Fibroblast of pulmonary artery (primary cell): ENCODE results near the gene RSRP1.
"Not testable (repeated sequence)": the region's sequence is repeated elsewhere in the genome, so short reads cannot be mapped to it uniquely, and the experiment has no call there.

ENCODE experiments used
- DNase-seq: peaks from one replicate; pipeline ENCODE4 v3.0.0-alpha.2; 2010; ENCODE audit warnings: low read depth
- H3K4me3 ChIP-seq: replicated peaks from 2 replicates; pipeline ENCODE4 v1.5.1; 2011; ENCODE audit warnings: low read depth, mild to moderate bottlenecking, control low read depth, low read length, moderate library complexity
- TF ChIP-seq, protein P1 (sequence below): IDR thresholded peaks from 2 replicates; pipeline ENCODE4 v1.5.1; 2011; ENCODE audit warnings: mild to moderate bottlenecking, control low read depth, low read length, inconsistent platforms; ENCODE audit errors: missing control alignments

The RSRP1 gene

DNA sequence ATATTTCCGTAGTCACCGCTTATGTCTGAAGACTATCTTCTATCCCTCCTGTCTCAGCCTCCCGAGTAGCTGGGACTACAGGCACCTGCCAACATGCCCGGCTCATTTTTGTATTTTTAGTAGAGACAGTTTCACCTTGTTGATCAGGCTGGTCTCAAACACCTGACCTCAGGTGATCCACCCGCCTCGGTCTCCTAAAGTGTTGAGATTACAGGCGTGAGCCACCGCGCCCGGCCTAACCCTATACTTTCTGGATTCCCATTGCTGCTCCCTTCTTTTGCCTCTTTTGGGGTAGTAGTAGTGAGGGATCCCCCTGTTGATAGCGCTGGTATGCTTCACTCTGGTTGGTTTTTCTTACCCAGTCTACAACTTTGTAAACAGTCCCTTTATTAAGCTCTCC lies 9.2 kb downstream of the RSRP1 start:
- TF ChIP-seq, protein P1, sequence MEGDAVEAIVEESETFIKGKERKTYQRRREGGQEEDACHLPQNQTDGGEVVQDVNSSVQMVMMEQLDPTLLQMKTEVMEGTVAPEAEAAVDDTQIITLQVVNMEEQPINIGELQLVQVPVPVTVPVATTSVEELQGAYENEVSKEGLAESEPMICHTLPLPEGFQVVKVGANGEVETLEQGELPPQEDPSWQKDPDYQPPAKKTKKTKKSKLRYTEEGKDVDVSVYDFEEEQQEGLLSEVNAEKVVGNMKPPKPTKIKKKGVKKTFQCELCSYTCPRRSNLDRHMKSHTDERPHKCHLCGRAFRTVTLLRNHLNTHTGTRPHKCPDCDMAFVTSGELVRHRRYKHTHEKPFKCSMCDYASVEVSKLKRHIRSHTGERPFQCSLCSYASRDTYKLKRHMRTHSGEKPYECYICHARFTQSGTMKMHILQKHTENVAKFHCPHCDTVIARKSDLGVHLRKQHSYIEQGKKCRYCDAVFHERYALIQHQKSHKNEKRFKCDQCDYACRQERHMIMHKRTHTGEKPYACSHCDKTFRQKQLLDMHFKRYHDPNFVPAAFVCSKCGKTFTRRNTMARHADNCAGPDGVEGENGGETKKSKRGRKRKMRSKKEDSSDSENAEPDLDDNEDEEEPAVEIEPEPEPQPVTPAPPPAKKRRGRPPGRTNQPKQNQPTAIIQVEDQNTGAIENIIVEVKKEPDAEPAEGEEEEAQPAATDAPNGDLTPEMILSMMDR: no peak

DNA sequence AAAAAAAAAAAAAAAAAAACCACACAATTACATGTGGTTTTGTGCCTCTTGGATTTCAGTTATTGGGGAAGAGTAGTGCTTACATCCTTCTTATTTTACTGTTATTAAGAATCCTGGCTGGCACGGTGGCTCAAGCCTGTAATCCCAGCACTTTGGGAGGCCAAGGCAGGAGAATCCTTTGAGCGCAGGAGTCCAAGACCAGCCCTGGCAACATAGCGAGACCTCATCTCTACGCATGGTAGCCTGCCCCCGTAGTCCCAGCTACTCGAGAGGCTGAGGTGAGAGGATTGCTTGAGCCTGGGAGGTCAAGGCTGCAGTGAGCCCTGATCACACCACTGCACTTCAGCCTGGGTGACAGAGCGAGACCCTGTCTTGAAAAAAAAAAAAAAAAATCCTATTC lies 11.0 kb downstream of the RSRP1 start:
- not testable (repeated sequence) for DNase-seq, H3K4me3 ChIP-seq

More for the DNA sequence above, 9.2 kb downstream of the RSRP1 start:
- H3K4me3 ChIP-seq: no peak overlapping the region
- DNase-seq: no peak

DNA sequence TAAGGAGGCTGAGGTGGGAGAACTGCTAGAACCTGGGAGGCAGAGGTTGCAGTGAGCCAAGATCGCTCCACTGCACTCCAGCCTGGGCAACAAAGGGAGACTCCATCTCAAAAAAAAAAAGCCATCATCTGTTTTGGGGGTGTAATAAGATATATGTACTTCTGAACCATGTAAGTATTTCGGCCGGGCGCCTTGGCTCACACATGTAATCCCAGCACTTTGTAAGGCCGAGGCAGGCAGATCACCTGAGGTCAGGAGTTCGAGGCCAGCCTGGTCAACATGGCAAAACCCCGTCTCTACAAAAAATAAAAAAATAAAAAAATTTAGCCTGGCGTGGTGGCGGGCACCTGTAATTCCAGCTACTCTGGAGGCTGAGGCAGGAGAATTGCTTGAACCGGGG lies 11.8 kb downstream of the RSRP1 start:
- not testable (repeated sequence) for DNase-seq, H3K4me3 ChIP-seq

DNA sequence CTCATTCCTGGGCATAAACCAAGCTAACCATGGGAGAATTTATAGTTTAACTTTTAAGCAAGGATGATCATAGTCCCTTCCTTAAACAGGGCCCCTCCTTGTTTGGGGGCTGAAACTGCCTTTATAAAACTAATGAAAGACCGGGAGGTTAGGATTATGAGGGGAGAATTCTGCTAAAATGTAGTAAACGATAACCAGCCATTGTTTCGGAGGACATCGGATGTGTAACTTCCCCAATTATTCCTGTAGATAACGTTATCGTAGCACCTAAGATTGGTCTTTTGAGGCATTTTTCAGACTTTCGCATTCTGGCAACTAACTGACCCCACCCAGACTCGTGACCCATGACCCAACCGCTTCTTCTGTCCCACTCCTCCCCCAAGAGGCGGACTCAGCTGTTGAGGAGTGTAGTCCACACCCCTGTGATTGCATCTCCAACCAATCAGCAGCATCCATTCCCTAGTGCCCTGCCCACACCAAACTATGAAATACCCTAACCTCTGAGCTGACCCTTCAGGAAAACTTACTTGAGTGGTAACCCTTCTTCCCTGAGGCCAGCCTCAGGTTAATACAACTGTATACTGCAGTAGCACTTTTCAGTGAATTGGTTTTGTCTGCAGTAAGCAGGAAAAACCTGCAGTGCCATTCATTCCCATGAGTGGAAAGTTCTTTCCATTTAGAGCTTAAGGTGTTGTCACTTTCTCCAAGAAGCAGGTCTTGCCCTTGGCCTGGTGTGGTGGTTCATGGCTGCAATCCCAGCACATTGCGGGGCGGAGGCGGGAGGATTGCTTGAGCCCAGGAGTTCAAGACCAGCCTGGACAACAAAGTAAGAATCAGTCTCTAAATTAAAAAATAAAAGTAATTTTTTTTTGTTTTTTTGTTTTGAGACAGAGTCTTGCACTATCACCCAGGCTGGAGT lies 14.1 kb downstream of the RSRP1 start:
- H3K4me3 ChIP-seq: peak overlapping the region; percentile 94
- TF ChIP-seq, protein P1: no peak
- DNase-seq: peak; percentile 90

DNA sequence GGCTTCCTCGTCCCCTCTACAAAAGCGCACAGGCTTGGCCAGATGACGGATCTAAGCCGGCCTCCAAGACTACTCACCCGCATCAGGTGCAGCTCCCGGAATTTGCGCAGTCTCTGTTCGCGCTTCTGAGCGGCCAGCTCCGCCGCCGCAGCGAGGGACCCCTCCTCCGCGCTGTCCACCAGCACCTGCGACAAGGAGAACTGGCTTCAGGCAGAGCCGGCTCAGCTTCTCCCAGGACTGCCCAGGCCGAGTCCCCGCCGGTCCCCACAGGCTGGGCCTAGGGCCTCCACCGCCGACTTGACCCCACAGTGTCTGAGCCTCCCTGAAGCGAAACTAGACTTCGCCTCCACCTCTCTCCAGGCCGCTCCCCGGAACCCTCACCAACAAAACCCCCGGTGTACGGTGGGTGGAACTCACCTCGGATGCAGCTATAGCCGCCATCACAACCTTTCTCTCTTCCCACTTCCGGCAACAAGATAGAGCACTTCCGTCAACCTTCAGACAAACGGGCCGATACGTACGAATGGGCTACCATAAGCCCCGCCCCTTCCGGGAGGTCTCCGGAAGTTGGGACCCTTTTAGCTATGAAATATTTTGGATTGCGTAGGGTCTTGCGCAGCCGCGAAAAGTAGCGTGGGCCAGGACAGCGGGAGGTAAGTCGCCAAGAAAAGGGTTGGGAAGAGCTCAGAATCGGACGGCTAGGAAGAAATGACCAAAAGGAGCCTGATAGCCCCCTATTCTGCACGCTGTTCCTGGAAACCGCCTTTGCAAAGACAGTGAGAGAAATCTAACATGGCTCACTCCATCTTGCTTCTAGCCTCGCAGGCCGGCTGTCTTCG lies 15.0 kb downstream of the RSRP1 start, which contains the start of gene SYF2:
SYF2 (minus strand) TSS at position 476 of the 839 bp plus-strand sequence; CDS start at position 441, 35 bp downstream.
- TF ChIP-seq, protein P1: no peak
- peak; percentile 95 for DNase-seq
- H3K4me3 ChIP-seq: peak within 1 kb of the TSS; percentile 94

DNA sequence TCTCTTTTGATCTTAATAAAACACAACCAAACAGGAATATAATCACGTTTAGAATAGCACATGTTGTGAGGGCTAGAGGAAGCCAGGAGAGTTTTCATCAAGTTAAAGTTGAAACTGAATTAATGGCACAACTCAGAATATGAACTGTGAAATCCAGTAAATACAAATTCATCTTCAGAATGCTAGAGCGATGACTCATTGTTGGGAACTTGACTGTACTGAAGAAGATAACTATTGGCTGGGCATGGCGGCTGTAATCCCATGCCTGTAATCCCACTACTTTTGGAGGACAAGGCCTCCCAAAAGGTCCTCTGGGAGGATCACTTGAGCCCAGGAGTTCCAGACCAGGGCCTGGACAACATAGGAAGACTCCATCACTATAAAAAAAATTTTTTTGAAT lies 23.8 kb downstream of the RSRP1 start:
- DNase-seq: peak; percentile 45
- TF ChIP-seq, protein P1: no peak
- H3K4me3 ChIP-seq: no peak overlapping the region

DNA sequence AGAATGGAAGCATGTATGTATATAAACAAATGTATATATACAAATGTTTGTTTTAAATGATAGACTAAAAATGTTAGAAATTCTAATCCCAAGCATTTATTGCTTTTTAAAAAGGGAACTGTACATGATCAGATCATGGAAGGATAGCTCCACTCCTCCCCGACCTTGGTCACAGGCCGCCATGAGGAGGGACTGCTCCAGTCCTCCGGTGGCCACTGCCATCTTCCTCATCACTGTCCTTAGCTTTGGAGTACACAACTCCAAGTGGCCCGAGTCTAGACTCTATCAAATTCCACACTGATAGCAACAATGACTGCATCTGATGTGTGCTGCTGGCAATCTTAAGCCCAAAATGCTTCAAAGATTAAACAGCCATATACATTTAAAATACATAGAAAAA lies 24.6 kb downstream of the RSRP1 start:
- no peak for DNase-seq
- TF ChIP-seq, protein P1: no peak
- H3K4me3 ChIP-seq: no peak overlapping the region
